HG02623 (cell line): Measurements from ENCODE around the gene DENND1B.
A peak's percentile ranks its signal among the peaks of the same experiment; 100 is the strongest.
"Not testable (repeated sequence)": the region's sequence is repeated elsewhere in the genome, so short reads cannot be mapped to it uniquely, and the experiment has no call there.

Source experiments
- ATAC-seq: cut with Tn5 transposase; IDR thresholded peaks from one replicate; pipeline ENCODE4 v1.9.1; 2021; ENCODE audit warnings: moderate library complexity; ENCODE audit not compliant: unreplicated experiment

The DENND1B gene

GRCh38 chr1:197783510-197783948 is 8.2 kb upstream of the DENND1B start:
- ATAC-seq: no peak

GRCh38 chr1:197782722-197783360 is 7.6 kb upstream of the DENND1B start:
- ATAC-seq: no peak

GRCh38 chr1:197781968-197782721 is 6.9 kb upstream of the DENND1B start:
- ATAC-seq: no peak

GRCh38 chr1:197779921-197780320 is 4.6 kb upstream of the DENND1B start:
- ATAC-seq: no peak

GRCh38 chr1:197778366-197778945 is 3.2 kb upstream of the DENND1B start:
- ATAC-seq: no peak

GRCh38 chr1:197776351-197777105 is 1.2 kb upstream of the DENND1B start:
- peak; percentile 23 for ATAC-seq

GRCh38 chr1:197774466-197775281 is 606 bp downstream of the DENND1B start:
- peak; percentile 27 for ATAC-seq

- ATAC-seq: no peak
Measured at GRCh38 chr1:197773856-197774255, 1.4 kb downstream of the DENND1B start.

- ATAC-seq: no peak
Measured at GRCh38 chr1:197771904-197772556, 3.2 kb downstream of the DENND1B start.

GRCh38 chr1:197771386-197771785 is 3.9 kb downstream of the DENND1B start:
- no peak for ATAC-seq

- no peak for ATAC-seq
Measured at GRCh38 chr1:197770243-197770642, 5.0 kb downstream of the DENND1B start.

GRCh38 chr1:197769287-197769686 is 6.0 kb downstream of the DENND1B start:
- no peak for ATAC-seq

GRCh38 chr1:197768014-197768805 is 7.1 kb downstream of the DENND1B start:
- no peak for ATAC-seq

GRCh38 chr1:197763769-197764168 is 11.5 kb downstream of the DENND1B start:
- no peak for ATAC-seq

- ATAC-seq: no peak
Measured at GRCh38 chr1:197763307-197763706, 12.0 kb downstream of the DENND1B start.

GRCh38 chr1:197761654-197762053 is 13.6 kb downstream of the DENND1B start:
- ATAC-seq: peak; percentile 65

- ATAC-seq: not testable (repeated sequence)
Measured at GRCh38 chr1:197755553-197755952, 19.7 kb downstream of the DENND1B start.

GRCh38 chr1:197752652-197753164 is 22.6 kb downstream of the DENND1B start:
- ATAC-seq: not testable (repeated sequence)

GRCh38 chr1:197750366-197750765 is 24.9 kb downstream of the DENND1B start:
- no peak for ATAC-seq
